WTC11 (cell line): ENCODE results near the gene SLCO2A1. TPM values are rescaled to one million over a fixed set of nuclear protein-coding genes. Genes with fewer than 3 reads are reported as not detected.

ENCODE experiments used
- ATAC-seq: fragments of 200-7000 bp; cut with Tn5 transposase; 2 replicates; pipeline ENCODE4 v1.10.0; 2021; ENCODE audit warnings: mild to moderate bottlenecking, moderate library complexity
- CTCF ChIA-PET: fragments of 300-600 bp; sonication (Branson Sonifier 250); formaldehyde crosslinking; loops from one replicate; lab custom pipeline; 2021; ENCODE audit warnings: antibody characterized with exemption; lab: Charles Lee
- POLR2A ChIA-PET: fragments of 350-600 bp; sonication (Branson Sonifier 250); formaldehyde crosslinking; loops from one replicate; lab custom pipeline; 2021; ENCODE audit warnings: antibody characterized with exemption; lab: Charles Lee
- DNase-seq: peaks from one replicate; pipeline ENCODE4 v3.0.0; 2021; ENCODE audit warnings: low spot score
- H3K27ac Mint-ChIP-seq: 2 replicates; pipeline ENCODE4 v1.8.0; 2021; ENCODE audit warnings: mixed read lengths
- H3K27me3 Mint-ChIP-seq: 2 replicates; pipeline ENCODE4 v1.8.0; 2021; ENCODE audit warnings: low read depth, mild to moderate bottlenecking, moderate library complexity, mixed read lengths
- H3K36me3 Mint-ChIP-seq: 2 replicates; pipeline ENCODE4 v1.8.0; 2021; ENCODE audit warnings: mixed read lengths
- H3K4me1 Mint-ChIP-seq: 2 replicates; pipeline ENCODE4 v1.8.0; 2022; ENCODE audit warnings: mixed read lengths
- H3K4me3 Mint-ChIP-seq: 2 replicates; pipeline ENCODE4 v1.8.0; 2021; ENCODE audit warnings: mild to moderate bottlenecking, moderate library complexity, mixed read lengths
- H3K9me3 Mint-ChIP-seq: 2 replicates; pipeline ENCODE4 v1.8.0; 2021; ENCODE audit warnings: mixed read lengths
- ATF6 ChIP-seq: sonication (generic); formaldehyde crosslinking; IDR thresholded peaks from 2 replicates; pipeline ENCODE4 v1.8.1; 2023; ENCODE audit warnings: mild to moderate bottlenecking, missing genetic modification reagents
- E2F4 ChIP-seq: sonication (generic); formaldehyde crosslinking; IDR thresholded peaks from 2 replicates; pipeline ENCODE4 v1.8.1; 2022; ENCODE audit warnings: low read depth, mild to moderate bottlenecking, moderate library complexity, missing genetic modification reagents, borderline replicate concordance
- EMX1 ChIP-seq: fragments of 250-450 bp; sonication (Bioruptor Pico); IDR thresholded peaks from 2 replicates; pipeline ENCODE4 v1.8.0; 2021; ENCODE audit warnings: mild to moderate bottlenecking
- IRF1 ChIP-seq: sonication (generic); formaldehyde crosslinking; IDR thresholded peaks from 2 replicates; pipeline ENCODE4 v1.8.0; 2023; ENCODE audit warnings: missing genetic modification reagents
- IRF2 ChIP-seq: sonication (generic); formaldehyde crosslinking; IDR thresholded peaks from 2 replicates; pipeline ENCODE4 v1.8.0; 2022; ENCODE audit warnings: low read depth, missing genetic modification reagents, borderline replicate concordance
- KAT7 ChIP-seq: sonication (generic); formaldehyde crosslinking; IDR thresholded peaks from 2 replicates; pipeline ENCODE4 v1.8.1; 2023; ENCODE audit warnings: missing genetic modification reagents, mild to moderate bottlenecking, borderline replicate concordance
- MYBL2 ChIP-seq: sonication (generic); formaldehyde crosslinking; IDR thresholded peaks from 2 replicates; pipeline ENCODE4 v1.8.1; 2023; ENCODE audit warnings: mild to moderate bottlenecking, moderate library complexity, missing genetic modification reagents
- NR1H2 ChIP-seq: sonication (generic); formaldehyde crosslinking; IDR thresholded peaks from 2 replicates; pipeline ENCODE4 v1.9.0; 2021; ENCODE audit warnings: mild to moderate bottlenecking, moderate library complexity, missing genetic modification reagents
- NR2C2 ChIP-seq: sonication (generic); formaldehyde crosslinking; IDR thresholded peaks from 2 replicates; pipeline ENCODE4 v1.8.0; 2022; ENCODE audit warnings: mild to moderate bottlenecking, missing genetic modification reagents
- OVOL2 ChIP-seq: fragments of 250-450 bp; sonication (Bioruptor Pico); IDR thresholded peaks from 2 replicates; pipeline ENCODE4 v1.9.0; 2021; ENCODE audit warnings: mild to moderate bottlenecking, borderline replicate concordance
- PRDM15 ChIP-seq: sonication (generic); formaldehyde crosslinking; IDR thresholded peaks from 2 replicates; pipeline ENCODE4 v1.8.0; 2022; ENCODE audit warnings: missing genetic modification reagents
- RORB ChIP-seq: fragments of 250-450 bp; sonication (Bioruptor Pico); IDR thresholded peaks from 2 replicates; pipeline ENCODE4 v1.9.0; 2021; ENCODE audit warnings: mild to moderate bottlenecking
- SOX15 ChIP-seq: fragments of 250-450 bp; sonication (Bioruptor Pico); IDR thresholded peaks from 2 replicates; pipeline ENCODE4 v1.9.0; 2021; ENCODE audit warnings: mild to moderate bottlenecking
- TCF7 ChIP-seq: sonication (generic); formaldehyde crosslinking; IDR thresholded peaks from 2 replicates; pipeline ENCODE4 v1.8.0; 2022; ENCODE audit warnings: mild to moderate bottlenecking, low read depth, missing genetic modification reagents, moderate library complexity
- TEAD1 ChIP-seq: sonication (generic); formaldehyde crosslinking; IDR thresholded peaks from 2 replicates; pipeline ENCODE4 v1.8.0; 2022; ENCODE audit warnings: mild to moderate bottlenecking, missing genetic modification reagents
- ZNF396 ChIP-seq: fragments of 250-450 bp; sonication (Bioruptor Pico); IDR thresholded peaks from 2 replicates; pipeline ENCODE4 v1.8.0; 2021; ENCODE audit warnings: mild to moderate bottlenecking, moderate library complexity, borderline replicate concordance
- ZNF425 ChIP-seq: fragments of 250-450 bp; sonication (Bioruptor Pico); conservative IDR thresholded peaks from 2 replicates; pipeline ENCODE4 v1.9.0; 2021; ENCODE audit warnings: mild to moderate bottlenecking
- total RNA-seq: library from RNA; stranded (reverse); gene quantifications from 3 replicates; pipeline ENCODE4 v1.2.3, GENCODE V29; 2021
- TF ChIP-seq, protein P1 (sequence below): sonication (generic); formaldehyde crosslinking; IDR thresholded peaks from 2 replicates; pipeline ENCODE4 v1.8.1; 2022; ENCODE audit warnings: mild to moderate bottlenecking, moderate library complexity, missing genetic modification reagents
- TF ChIP-seq, protein P2 (sequence below): sonication (generic); formaldehyde crosslinking; IDR thresholded peaks from 2 replicates; pipeline ENCODE4 v1.8.0; 2022; ENCODE audit warnings: mild to moderate bottlenecking, missing genetic modification reagents
- TF ChIP-seq, protein P3 (sequence below): sonication (generic); formaldehyde crosslinking; IDR thresholded peaks from 2 replicates; pipeline ENCODE4 v1.8.1; 2023; ENCODE audit warnings: mild to moderate bottlenecking, moderate library complexity, missing genetic modification reagents

SLCO2A1 gene
- total RNA-seq, 1 experiment from 2014 or later: 3.3 TPM

DNA sequence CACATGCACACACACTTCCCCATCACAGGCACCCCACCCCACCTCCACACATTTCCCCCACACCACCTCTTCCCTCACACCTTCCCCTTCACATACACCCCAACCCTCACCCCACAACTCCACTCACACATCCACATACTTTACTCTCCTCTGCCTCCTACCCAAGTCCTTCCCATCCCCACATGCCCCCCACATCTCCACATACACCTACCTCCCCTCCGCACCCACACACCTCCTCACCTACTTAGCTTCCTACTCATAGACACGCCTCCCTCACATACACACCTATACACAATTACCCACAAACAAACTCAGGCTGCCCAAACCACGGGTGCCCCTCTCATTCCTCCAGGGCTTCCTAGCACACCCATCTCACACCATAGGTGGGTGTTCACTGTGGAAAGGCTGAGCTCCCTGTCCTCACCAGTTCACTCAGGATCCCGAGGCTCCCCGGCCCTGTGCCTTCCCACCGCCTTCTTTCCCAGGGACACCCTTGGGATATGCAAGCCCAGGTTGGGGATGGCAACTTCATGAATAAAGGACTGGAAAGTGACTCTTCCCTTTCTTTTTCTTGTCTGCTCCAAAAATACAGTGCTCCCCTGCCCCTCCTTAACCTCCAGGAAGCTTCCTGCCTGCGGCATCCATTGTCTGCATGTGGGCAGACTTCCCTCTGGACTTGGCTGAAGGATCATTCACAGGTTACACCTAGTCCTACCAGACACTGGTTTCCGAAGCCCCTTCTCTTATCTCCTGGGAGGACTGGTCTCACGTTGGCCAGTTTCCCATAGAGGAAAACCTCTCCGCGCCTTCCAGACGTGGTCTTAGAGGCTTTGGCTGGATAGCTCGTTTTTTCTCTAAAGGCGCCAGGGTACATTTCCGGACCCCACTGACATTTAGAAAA, 61.5 kb downstream of the SLCO2A1 start:
- ChIA-PET CTCF (interaction anchor here (1.0 to 1.6 kb wide), 2 partner anchors 19 to 28 kb away, joined by 4 to 6 read pairs; no protein-coding TSS in a partner anchor), POLR2A (no interaction called here)

More for the DNA sequence above, 61.5 kb downstream of the SLCO2A1 start:
- 0 out of 2 replicates have a peak overlapping the region, but pooled peaks have one; percentile 60 for H3K27ac Mint-ChIP-seq
- peaks cover 19% of the 10 kb centered on the region for H3K4me1 Mint-ChIP-seq
- no peak for DNase-seq
- H3K27me3 Mint-ChIP-seq: no peaks in the 10 kb centered on the region
- ATAC-seq: no peak
- TF ChIP-seq, protein P1, sequence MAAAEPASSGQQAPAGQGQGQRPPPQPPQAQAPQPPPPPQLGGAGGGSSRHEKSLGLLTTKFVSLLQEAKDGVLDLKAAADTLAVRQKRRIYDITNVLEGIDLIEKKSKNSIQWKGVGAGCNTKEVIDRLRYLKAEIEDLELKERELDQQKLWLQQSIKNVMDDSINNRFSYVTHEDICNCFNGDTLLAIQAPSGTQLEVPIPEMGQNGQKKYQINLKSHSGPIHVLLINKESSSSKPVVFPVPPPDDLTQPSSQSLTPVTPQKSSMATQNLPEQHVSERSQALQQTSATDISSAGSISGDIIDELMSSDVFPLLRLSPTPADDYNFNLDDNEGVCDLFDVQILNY (CRISPR knock-in tag): no peak
- no peak for TF ChIP-seq RORB (CRISPR knock-in tag)
- no peak for TF ChIP-seq TEAD1
- no peak for TF ChIP-seq SOX15 (CRISPR knock-in tag)
- no peak for TF ChIP-seq TCF7
- no peak for TF ChIP-seq E2F4 (CRISPR knock-in tag)
- TF ChIP-seq NR1H2 (CRISPR knock-in tag): no peak
- TF ChIP-seq, protein P2, sequence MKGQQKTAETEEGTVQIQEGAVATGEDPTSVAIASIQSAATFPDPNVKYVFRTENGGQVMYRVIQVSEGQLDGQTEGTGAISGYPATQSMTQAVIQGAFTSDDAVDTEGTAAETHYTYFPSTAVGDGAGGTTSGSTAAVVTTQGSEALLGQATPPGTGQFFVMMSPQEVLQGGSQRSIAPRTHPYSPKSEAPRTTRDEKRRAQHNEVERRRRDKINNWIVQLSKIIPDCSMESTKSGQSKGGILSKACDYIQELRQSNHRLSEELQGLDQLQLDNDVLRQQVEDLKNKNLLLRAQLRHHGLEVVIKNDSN (CRISPR knock-in tag): no peak
- TF ChIP-seq NR2C2 (CRISPR knock-in tag): no peak
- no peak for TF ChIP-seq ZNF425 (CRISPR knock-in tag)
- no peak for TF ChIP-seq IRF1 (CRISPR knock-in tag)
- no peak for TF ChIP-seq ATF6 (CRISPR knock-in tag)
- TF ChIP-seq IRF2 (CRISPR knock-in tag): no peak
- no peak for TF ChIP-seq EMX1 (CRISPR knock-in tag)
- TF ChIP-seq, protein P3, sequence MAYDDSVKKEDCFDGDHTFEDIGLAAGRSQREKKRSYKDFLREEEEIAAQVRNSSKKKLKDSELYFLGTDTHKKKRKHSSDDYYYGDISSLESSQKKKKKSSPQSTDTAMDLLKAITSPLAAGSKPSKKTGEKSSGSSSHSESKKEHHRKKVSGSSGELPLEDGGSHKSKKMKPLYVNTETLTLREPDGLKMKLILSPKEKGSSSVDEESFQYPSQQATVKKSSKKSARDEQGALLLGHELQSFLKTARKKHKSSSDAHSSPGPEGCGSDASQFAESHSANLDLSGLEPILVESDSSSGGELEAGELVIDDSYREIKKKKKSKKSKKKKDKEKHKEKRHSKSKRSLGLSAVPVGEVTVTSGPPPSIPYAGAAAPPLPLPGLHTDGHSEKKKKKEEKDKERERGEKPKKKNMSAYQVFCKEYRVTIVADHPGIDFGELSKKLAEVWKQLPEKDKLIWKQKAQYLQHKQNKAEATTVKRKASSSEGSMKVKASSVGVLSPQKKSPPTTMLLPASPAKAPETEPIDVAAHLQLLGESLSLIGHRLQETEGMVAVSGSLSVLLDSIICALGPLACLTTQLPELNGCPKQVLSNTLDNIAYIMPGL (CRISPR knock-in tag): no peak
- no peak for TF ChIP-seq ZNF396 (CRISPR knock-in tag)
- TF ChIP-seq MYBL2: no peak
- TF ChIP-seq PRDM15 (CRISPR knock-in tag): no peak
- TF ChIP-seq OVOL2 (CRISPR knock-in tag): no peak
- TF ChIP-seq KAT7: no peak
- no peak overlapping the region for H3K4me3 Mint-ChIP-seq
- peaks cover 15% of the 10 kb centered on the region for H3K9me3 Mint-ChIP-seq
- H3K36me3 Mint-ChIP-seq: peaks cover 5% of the 10 kb centered on the region
